HepG2 (cell line): ENCODE measurements around the gene GPATCH11. TPM values are rescaled to one million over a fixed set of nuclear protein-coding genes. Genes with fewer than 3 reads are reported as not detected.

Source experiments
- ARNT ChIP-seq: fragments of 450-650 bp; IDR thresholded peaks from 2 replicates; pipeline ENCODE4 v1.6.1; 2017
- HDAC1 ChIP-seq: sonication (generic); formaldehyde crosslinking; IDR thresholded peaks from 2 replicates; pipeline ENCODE4 v1.5.1; 2020; ENCODE audit warnings: mild to moderate bottlenecking, missing genetic modification reagents
- HIVEP1 ChIP-seq: sonication (generic); formaldehyde crosslinking; IDR thresholded peaks from 2 replicates; pipeline ENCODE4 v1.4.0; 2020; ENCODE audit warnings: mild to moderate bottlenecking, missing genetic modification reagents
- JDP2 ChIP-seq: sonication (generic); formaldehyde crosslinking; IDR thresholded peaks from 2 replicates; pipeline ENCODE4 v1.8.1; 2022; ENCODE audit warnings: missing genetic modification reagents, borderline replicate concordance
- KDM1A ChIP-seq: IDR thresholded peaks from 2 replicates; pipeline ENCODE4 v1.6.1; 2016; ENCODE audit warnings: missing compliant biosample characterization
- MAFF ChIP-seq: IDR thresholded peaks from 2 replicates; pipeline ENCODE4 v1.6.1; 2011; ENCODE audit warnings: low read depth, low read length, improper control_type of control experiment
- RXRB ChIP-seq: IDR thresholded peaks from 2 replicates; pipeline ENCODE4 v1.6.1; 2016; ENCODE audit warnings: borderline replicate concordance, missing genetic modification reagents, missing compliant biosample characterization
- TBX2 ChIP-seq: sonication (generic); formaldehyde crosslinking; IDR thresholded peaks from 2 replicates; pipeline ENCODE4 v1.5.0; 2020; ENCODE audit warnings: missing genetic modification reagents, mild to moderate bottlenecking, borderline replicate concordance
- ZFP37 ChIP-seq: sonication (generic); formaldehyde crosslinking; IDR thresholded peaks from 2 replicates; pipeline ENCODE4 v1.4.0; 2020; ENCODE audit warnings: missing genetic modification reagents, borderline replicate concordance
- ZKSCAN5 ChIP-seq: sonication (generic); formaldehyde crosslinking; IDR thresholded peaks from 2 replicates; pipeline ENCODE4 v1.5.1; 2020; ENCODE audit warnings: mild to moderate bottlenecking, missing genetic modification reagents
- ZSCAN20 ChIP-seq: sonication (generic); formaldehyde crosslinking; IDR thresholded peaks from 2 replicates; pipeline ENCODE4 v1.4.0; 2020; ENCODE audit warnings: missing genetic modification reagents, mild to moderate bottlenecking, borderline replicate concordance
- polyA plus RNA-seq, 8 experiments: library from polyadenylated mRNA; depleted of rRNA in 3 of 8; stranded (reverse) in 7 of 8; unstranded in 1 of 8; fragments of >200 nt; fragmentation: Illumina TruSeq in 4 of 8; extraction: Trizol in 4 of 8; gene quantifications; 2 replicates each; pipeline versions ENCODE4 v1.2.1 to v1.2.3, GENCODE V29; 2011 to 2016; ENCODE audit warnings: low read depth in 4 of 8, missing spikeins in 1 of 8, mixed read lengths in 1 of 8; ENCODE audit not compliant: insufficient read depth in 1 of 8
- total RNA-seq, 5 experiments: library from RNA; depleted of rRNA; stranded (reverse); fragments of >200 nt; fragmentation: Illumina TruSeq; extraction: Trizol; gene quantifications; 2 replicates each; pipeline ENCODE4 v1.2.3, GENCODE V29; 2016; ENCODE audit warnings: low read depth in 1 of 5
- TF ChIP-seq, protein P1 (sequence below): sonication (generic); formaldehyde crosslinking; conservative IDR thresholded peaks from 2 replicates; pipeline ENCODE4 v1.8.0; 2022; ENCODE audit warnings: mild to moderate bottlenecking, moderate library complexity, missing genetic modification reagents
- TF ChIP-seq, protein P2 (sequence below): sonication (generic); formaldehyde crosslinking; IDR thresholded peaks from 2 replicates; pipeline ENCODE4 v1.4.0; 2020; ENCODE audit warnings: mild to moderate bottlenecking, missing genetic modification reagents
- TF ChIP-seq, protein P3 (sequence below): sonication (generic); formaldehyde crosslinking; IDR thresholded peaks from 2 replicates; pipeline ENCODE4 v1.4.0; 2020; ENCODE audit warnings: missing genetic modification reagents, borderline replicate concordance
- TF ChIP-seq, protein P4 (sequence below): sonication (generic); formaldehyde crosslinking; IDR thresholded peaks from 2 replicates; pipeline ENCODE4 v1.5.1; 2020; ENCODE audit warnings: missing genetic modification reagents, mild to moderate bottlenecking, borderline replicate concordance
- TF ChIP-seq, protein P5 (sequence below): sonication (generic); formaldehyde crosslinking; IDR thresholded peaks from 2 replicates; pipeline ENCODE4 v1.4.0; 2020; ENCODE audit warnings: mild to moderate bottlenecking, missing genetic modification reagents

The GPATCH11 gene
- total and polyA plus RNA-seq, 2 of the 13 experiments (the other 11 are each of a cell fraction or from before 2014, with no cell fraction given) = 3.8 to 8.7 TPM

DNA sequence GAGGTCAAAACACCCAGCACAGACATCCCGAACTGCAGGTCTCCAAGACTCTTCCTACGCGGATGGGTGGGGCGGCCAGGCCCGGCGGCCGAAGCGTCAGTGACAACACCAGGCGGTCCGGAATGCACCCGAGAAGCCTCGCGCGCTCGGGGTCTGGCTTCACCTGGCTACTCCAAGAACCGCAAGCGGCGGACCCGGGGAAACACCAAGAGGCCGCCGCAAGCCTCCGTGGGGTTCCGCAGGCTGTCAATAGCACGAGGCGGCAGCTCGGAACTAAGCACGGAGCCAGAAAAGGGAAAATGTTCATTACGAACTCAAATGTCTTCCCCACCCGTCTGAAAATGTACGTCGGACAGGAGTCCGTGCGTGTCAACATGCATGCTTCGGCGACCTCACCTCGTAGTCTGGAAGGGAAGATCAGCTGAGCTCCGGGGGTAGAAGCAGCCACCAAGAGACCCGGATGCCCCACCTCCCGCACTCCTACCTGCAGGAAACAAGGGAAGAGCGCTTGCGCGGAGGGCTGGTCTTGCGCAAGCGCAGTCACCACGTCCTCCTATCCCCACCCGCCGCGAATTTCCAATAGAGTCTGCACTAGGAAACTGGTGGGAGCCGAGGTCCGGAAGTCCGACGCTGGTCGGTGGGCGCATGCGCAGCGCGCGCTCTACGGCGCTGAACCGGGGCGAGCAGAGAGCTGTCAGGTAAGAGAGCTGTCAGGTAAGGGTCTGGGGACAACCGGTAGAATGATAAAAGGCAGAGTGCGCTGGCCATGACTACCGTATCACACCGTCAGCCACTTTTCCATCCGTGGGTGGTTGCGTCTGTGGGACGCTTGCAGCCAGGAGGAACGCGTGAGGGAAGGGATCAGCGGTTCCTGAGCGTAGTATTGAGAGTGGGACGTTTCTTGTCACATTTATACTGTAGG lies at the start of gene GPATCH11, which contains the start of gene HEATR5B (continued):
- TF ChIP-seq ZFP37 = peak; percentile 91; the same call in 1 of the 2 replicates
- peak; percentile 82; the same call in 1 of the 2 replicates for TF ChIP-seq TBX2 (CRISPR knock-in tag)
- TF ChIP-seq, protein P1, sequence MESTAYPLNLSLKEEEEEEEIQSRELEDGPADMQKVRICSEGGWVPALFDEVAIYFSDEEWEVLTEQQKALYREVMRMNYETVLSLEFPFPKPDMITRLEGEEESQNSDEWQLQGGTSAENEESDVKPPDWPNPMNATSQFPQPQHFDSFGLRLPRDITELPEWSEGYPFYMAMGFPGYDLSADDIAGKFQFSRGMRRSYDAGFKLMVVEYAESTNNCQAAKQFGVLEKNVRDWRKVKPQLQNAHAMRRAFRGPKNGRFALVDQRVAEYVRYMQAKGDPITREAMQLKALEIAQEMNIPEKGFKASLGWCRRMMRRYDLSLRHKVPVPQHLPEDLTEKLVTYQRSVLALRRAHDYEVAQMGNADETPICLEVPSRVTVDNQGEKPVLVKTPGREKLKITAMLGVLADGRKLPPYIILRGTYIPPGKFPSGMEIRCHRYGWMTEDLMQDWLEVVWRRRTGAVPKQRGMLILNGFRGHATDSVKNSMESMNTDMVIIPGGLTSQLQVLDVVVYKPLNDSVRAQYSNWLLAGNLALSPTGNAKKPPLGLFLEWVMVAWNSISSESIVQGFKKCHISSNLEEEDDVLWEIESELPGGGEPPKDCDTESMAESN = peak; percentile 70; the same call in 1 of the 2 replicates
- TF ChIP-seq MAFF = no peak
- TF ChIP-seq, protein P2, sequence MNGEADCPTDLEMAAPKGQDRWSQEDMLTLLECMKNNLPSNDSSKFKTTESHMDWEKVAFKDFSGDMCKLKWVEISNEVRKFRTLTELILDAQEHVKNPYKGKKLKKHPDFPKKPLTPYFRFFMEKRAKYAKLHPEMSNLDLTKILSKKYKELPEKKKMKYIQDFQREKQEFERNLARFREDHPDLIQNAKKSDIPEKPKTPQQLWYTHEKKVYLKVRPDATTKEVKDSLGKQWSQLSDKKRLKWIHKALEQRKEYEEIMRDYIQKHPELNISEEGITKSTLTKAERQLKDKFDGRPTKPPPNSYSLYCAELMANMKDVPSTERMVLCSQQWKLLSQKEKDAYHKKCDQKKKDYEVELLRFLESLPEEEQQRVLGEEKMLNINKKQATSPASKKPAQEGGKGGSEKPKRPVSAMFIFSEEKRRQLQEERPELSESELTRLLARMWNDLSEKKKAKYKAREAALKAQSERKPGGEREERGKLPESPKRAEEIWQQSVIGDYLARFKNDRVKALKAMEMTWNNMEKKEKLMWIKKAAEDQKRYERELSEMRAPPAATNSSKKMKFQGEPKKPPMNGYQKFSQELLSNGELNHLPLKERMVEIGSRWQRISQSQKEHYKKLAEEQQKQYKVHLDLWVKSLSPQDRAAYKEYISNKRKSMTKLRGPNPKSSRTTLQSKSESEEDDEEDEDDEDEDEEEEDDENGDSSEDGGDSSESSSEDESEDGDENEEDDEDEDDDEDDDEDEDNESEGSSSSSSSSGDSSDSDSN (CRISPR knock-in tag) = peak; percentile 90
- TF ChIP-seq, protein P3, sequence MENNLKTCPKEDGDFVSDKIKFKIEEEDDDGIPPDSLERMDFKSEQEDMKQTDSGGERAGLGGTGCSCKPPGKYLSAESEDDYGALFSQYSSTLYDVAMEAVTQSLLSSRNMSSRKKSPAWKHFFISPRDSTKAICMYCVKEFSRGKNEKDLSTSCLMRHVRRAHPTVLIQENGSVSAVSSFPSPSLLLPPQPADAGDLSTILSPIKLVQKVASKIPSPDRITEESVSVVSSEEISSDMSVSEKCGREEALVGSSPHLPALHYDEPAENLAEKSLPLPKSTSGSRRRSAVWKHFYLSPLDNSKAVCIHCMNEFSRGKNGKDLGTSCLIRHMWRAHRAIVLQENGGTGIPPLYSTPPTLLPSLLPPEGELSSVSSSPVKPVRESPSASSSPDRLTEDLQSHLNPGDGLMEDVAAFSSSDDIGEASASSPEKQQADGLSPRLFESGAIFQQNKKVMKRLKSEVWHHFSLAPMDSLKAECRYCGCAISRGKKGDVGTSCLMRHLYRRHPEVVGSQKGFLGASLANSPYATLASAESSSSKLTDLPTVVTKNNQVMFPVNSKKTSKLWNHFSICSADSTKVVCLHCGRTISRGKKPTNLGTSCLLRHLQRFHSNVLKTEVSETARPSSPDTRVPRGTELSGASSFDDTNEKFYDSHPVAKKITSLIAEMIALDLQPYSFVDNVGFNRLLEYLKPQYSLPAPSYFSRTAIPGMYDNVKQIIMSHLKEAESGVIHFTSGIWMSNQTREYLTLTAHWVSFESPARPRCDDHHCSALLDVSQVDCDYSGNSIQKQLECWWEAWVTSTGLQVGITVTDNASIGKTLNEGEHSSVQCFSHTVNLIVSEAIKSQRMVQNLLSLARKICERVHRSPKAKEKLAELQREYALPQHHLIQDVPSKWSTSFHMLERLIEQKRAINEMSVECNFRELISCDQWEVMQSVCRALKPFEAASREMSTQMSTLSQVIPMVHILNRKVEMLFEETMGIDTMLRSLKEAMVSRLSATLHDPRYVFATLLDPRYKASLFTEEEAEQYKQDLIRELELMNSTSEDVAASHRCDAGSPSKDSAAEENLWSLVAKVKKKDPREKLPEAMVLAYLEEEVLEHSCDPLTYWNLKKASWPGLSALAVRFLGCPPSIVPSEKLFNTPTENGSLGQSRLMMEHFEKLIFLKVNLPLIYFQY (CRISPR knock-in tag) = no peak
- peak; percentile 95 for TF ChIP-seq HIVEP1 (CRISPR knock-in tag)
- TF ChIP-seq HDAC1 (CRISPR knock-in tag) = peak; percentile 98
- TF ChIP-seq, protein P4, sequence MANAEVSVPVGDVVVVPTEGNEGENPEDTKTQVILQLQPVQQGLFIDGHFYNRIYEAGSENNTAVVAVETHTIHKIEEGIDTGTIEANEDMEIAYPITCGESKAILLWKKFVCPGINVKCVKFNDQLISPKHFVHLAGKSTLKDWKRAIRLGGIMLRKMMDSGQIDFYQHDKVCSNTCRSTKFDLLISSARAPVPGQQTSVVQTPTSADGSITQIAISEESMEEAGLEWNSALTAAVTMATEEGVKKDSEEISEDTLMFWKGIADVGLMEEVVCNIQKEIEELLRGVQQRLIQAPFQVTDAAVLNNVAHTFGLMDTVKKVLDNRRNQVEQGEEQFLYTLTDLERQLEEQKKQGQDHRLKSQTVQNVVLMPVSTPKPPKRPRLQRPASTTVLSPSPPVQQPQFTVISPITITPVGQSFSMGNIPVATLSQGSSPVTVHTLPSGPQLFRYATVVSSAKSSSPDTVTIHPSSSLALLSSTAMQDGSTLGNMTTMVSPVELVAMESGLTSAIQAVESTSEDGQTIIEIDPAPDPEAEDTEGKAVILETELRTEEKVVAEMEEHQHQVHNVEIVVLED (CRISPR knock-in tag) = peak; percentile 72; the same call in 1 of the 2 replicates
- no peak for TF ChIP-seq ARNT
- TF ChIP-seq, protein P5, sequence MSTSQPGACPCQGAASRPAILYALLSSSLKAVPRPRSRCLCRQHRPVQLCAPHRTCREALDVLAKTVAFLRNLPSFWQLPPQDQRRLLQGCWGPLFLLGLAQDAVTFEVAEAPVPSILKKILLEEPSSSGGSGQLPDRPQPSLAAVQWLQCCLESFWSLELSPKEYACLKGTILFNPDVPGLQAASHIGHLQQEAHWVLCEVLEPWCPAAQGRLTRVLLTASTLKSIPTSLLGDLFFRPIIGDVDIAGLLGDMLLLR (CRISPR knock-in tag) = peak; percentile 93
- TF ChIP-seq KDM1A (CRISPR knock-in tag) = no peak
- peak; percentile 57; the same call in 1 of the 2 replicates for TF ChIP-seq RXRB (CRISPR knock-in tag)
- no peak; the same call in 1 of the 2 replicates for TF ChIP-seq JDP2 (CRISPR knock-in tag)
- peak; percentile 70; the same call in 1 of the 2 replicates for TF ChIP-seq ZSCAN20 (CRISPR knock-in tag)
- TF ChIP-seq ZKSCAN5 (CRISPR knock-in tag) = no peak
